K562 (cell line): ENCODE results near the gene STON2. TPM values are rescaled to one million over a fixed set of nuclear protein-coding genes. Genes with fewer than 3 reads are reported as not detected.
A peak's percentile ranks its signal among the peaks of the same experiment; 100 is the strongest.

Experiments
- BCL6 ChIP-seq: fragments of 250-450 bp; sonication (Bioruptor Pico); IDR thresholded peaks from 2 replicates; pipeline ENCODE4 v1.4.0; 2020
- BDP1 ChIP-seq: IDR thresholded peaks from 3 replicates; pipeline ENCODE4 v1.6.1; 2011; ENCODE audit not compliant: insufficient read length, insufficient read depth
- COPS2 ChIP-seq: fragments of 450-650 bp; conservative IDR thresholded peaks from 2 replicates; pipeline ENCODE4 v1.6.1; 2016; ENCODE audit warnings: mild to moderate bottlenecking, moderate library complexity
- ESRRA ChIP-seq: fragments of 450-650 bp; IDR thresholded peaks from 2 replicates; pipeline ENCODE4 v1.6.1; 2014; ENCODE audit warnings: low read depth, mild to moderate bottlenecking, moderate library complexity, borderline replicate concordance
- ETS2 ChIP-seq: IDR thresholded peaks from 2 replicates; pipeline ENCODE4 v1.6.1; 2016; ENCODE audit warnings: borderline replicate concordance, missing genetic modification characterization, mild to moderate bottlenecking, moderate library complexity, missing compliant biosample characterization; ENCODE audit not compliant: poor library complexity, severe bottlenecking
- FOXP1 ChIP-seq: sonication (generic); formaldehyde crosslinking; IDR thresholded peaks from 2 replicates; pipeline ENCODE4 v1.8.0; 2022; ENCODE audit warnings: mild to moderate bottlenecking, missing genetic modification reagents
- FUS ChIP-seq: fragments of 200-400 bp; formaldehyde crosslinking; optimal IDR thresholded peaks from 2 replicates; pipeline ENCODE3; 2017; ENCODE audit warnings: low read depth, low read length
- GTF2F1 ChIP-seq: IDR thresholded peaks from 2 replicates; pipeline ENCODE4 v1.6.1; 2011; ENCODE audit warnings: low read depth, low read length, improper control_type of control experiment
- MAZ ChIP-seq, 2 experiments: fragments of 450-650 bp in 1 of 2; sonication (generic) in 1 of 2; formaldehyde crosslinking; IDR thresholded peaks in 1 of 2; conservative IDR thresholded peaks in 1 of 2; 2 replicates each; pipeline versions ENCODE4 v1.4.0 to v1.5.0; 2020; ENCODE audit warnings: mild to moderate bottlenecking in 1 of 2, missing genetic modification reagents in 1 of 2
- NCOA4 ChIP-seq: fragments of 450-650 bp; IDR thresholded peaks from 2 replicates; pipeline ENCODE4 v1.6.1; 2018; ENCODE audit warnings: mild to moderate bottlenecking; ENCODE audit not compliant: partially characterized antibody
- NFE2 ChIP-seq: IDR thresholded peaks from 2 replicates; pipeline ENCODE4 v1.6.1; 2014; ENCODE audit warnings: antibody characterized with exemption, low read depth
- POLR2A ChIP-seq: fragments of 450-650 bp; conservative IDR thresholded peaks from 2 replicates; pipeline ENCODE4 v1.6.1; 2016
- RBM17 ChIP-seq: fragments of 200-400 bp; formaldehyde crosslinking; IDR thresholded peaks from 2 replicates; pipeline ENCODE4 v1.6.1; 2017; ENCODE audit warnings: low read depth, mild to moderate bottlenecking, low read length, borderline replicate concordance
- ZNF217 ChIP-seq: sonication (generic); formaldehyde crosslinking; IDR thresholded peaks from 2 replicates; pipeline ENCODE4 v1.8.0; 2022; ENCODE audit warnings: mild to moderate bottlenecking, missing genetic modification reagents
- ZNF282 ChIP-seq: sonication (generic); formaldehyde crosslinking; IDR thresholded peaks from 2 replicates; pipeline ENCODE4 v1.8.1; 2023; ENCODE audit warnings: missing genetic modification reagents
- polyA plus RNA-seq, 8 experiments: library from polyadenylated mRNA; depleted of rRNA in 4 of 8; stranded (reverse) in 5 of 8; unstranded in 3 of 8; fragments of >200 nt; fragmentation: Nextera tagmentation in 2 of 8; fragmentation: Illumina TruSeq in 1 of 8; extraction: Ambion mirVana in 2 of 8; extraction: Trizol in 1 of 8; gene quantifications; 2 replicates each; pipeline versions ENCODE4 v1.2.1 to v1.2.3, GENCODE V29; 2011 to 2014; ENCODE audit warnings: inconsistent platforms in 1 of 8, missing spikeins in 1 of 8
- total RNA-seq, 7 experiments: library from RNA; depleted of rRNA in 6 of 7; stranded (reverse); fragments of >200 nt in 6 of 7; fragmentation: Illumina TruSeq in 2 of 7; extraction: Trizol in 2 of 7; gene quantifications; 2 replicates each; pipeline versions ENCODE4 v1.2.1 to v1.2.3, GENCODE V29; 2011 to 2021; ENCODE audit warnings: low replicate concordance in 1 of 7
- TF ChIP-seq, protein P1 (sequence below): sonication (generic); formaldehyde crosslinking; IDR thresholded peaks from 2 replicates; pipeline ENCODE4 v1.8.1; 2023; ENCODE audit warnings: mild to moderate bottlenecking, missing genetic modification reagents
- TF ChIP-seq, protein P2 (sequence below): sonication (generic); formaldehyde crosslinking; IDR thresholded peaks from 2 replicates; pipeline ENCODE4 v1.8.0; 2022; ENCODE audit warnings: mild to moderate bottlenecking, missing genetic modification reagents
- TF ChIP-seq, protein P3 (sequence below): fragments of 250-450 bp; sonication (Bioruptor Pico); IDR thresholded peaks from 2 replicates; pipeline ENCODE4 v1.4.0; 2020; ENCODE audit warnings: borderline replicate concordance
- TF ChIP-seq, protein P4 (sequence below): sonication (generic); formaldehyde crosslinking; IDR thresholded peaks from 2 replicates; pipeline ENCODE4 v1.8.0; 2022; ENCODE audit warnings: mild to moderate bottlenecking, missing genetic modification reagents
- TF ChIP-seq, protein P5 (sequence below): fragments of 250-450 bp; sonication (Bioruptor Pico); IDR thresholded peaks from 2 replicates; pipeline ENCODE4 v1.5.0; 2021
- TF ChIP-seq, protein P6 (sequence below): fragments of 250-450 bp; sonication (Bioruptor Pico); IDR thresholded peaks from 2 replicates; pipeline ENCODE4 v1.6.1; 2021; ENCODE audit warnings: mild to moderate bottlenecking

Gene STON2
- total and polyA plus RNA-seq, 9 of the 15 experiments (the other 6 are each of a cell fraction or from before 2014, with no cell fraction given), result 7.8 to 99.3 (median 53.5) TPM

DNA sequence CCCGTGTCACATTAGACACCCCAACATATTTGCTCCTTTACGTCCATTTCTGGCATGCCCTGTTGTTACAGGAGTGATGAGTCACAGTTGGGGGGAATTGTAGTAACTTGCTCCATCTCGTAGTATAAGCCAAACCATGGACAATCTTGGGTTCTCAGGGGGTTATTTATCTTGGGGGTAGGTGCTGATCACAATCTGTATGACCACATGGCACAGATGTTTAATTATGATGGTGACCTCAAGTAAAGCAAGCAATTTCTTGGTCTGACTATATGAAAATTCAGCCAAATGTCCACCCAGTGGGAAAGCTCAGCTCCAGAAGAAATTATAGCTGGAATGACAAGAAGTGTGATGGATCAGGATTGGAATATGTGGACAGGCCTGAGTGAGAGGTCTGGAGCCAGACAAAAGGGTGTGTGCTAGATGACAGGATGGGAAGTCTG, 32.1 kb upstream of the STON2 start (continued):
- TF ChIP-seq, protein P1, sequence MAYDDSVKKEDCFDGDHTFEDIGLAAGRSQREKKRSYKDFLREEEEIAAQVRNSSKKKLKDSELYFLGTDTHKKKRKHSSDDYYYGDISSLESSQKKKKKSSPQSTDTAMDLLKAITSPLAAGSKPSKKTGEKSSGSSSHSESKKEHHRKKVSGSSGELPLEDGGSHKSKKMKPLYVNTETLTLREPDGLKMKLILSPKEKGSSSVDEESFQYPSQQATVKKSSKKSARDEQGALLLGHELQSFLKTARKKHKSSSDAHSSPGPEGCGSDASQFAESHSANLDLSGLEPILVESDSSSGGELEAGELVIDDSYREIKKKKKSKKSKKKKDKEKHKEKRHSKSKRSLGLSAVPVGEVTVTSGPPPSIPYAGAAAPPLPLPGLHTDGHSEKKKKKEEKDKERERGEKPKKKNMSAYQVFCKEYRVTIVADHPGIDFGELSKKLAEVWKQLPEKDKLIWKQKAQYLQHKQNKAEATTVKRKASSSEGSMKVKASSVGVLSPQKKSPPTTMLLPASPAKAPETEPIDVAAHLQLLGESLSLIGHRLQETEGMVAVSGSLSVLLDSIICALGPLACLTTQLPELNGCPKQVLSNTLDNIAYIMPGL, result no peak
- TF ChIP-seq, protein P2, sequence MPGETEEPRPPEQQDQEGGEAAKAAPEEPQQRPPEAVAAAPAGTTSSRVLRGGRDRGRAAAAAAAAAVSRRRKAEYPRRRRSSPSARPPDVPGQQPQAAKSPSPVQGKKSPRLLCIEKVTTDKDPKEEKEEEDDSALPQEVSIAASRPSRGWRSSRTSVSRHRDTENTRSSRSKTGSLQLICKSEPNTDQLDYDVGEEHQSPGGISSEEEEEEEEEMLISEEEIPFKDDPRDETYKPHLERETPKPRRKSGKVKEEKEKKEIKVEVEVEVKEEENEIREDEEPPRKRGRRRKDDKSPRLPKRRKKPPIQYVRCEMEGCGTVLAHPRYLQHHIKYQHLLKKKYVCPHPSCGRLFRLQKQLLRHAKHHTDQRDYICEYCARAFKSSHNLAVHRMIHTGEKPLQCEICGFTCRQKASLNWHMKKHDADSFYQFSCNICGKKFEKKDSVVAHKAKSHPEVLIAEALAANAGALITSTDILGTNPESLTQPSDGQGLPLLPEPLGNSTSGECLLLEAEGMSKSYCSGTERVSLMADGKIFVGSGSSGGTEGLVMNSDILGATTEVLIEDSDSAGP (CRISPR knock-in tag), result no peak
- peak; percentile 82 for TF ChIP-seq NFE2
- peak in 1 of 2 experiments; percentile 30; a peak in 1 of 4 replicates for TF ChIP-seq MAZ (CRISPR knock-in tag; conservative IDR thresholded peaks at IDR 0.05 in 1 of 2, IDR thresholded peaks at IDR 0.05 in 1 of 2)
- TF ChIP-seq BCL6 (CRISPR knock-in tag), result no peak
- no peak for TF ChIP-seq ZNF217
- TF ChIP-seq ESRRA, result no peak
- no peak for TF ChIP-seq FUS
- TF ChIP-seq, protein P3, sequence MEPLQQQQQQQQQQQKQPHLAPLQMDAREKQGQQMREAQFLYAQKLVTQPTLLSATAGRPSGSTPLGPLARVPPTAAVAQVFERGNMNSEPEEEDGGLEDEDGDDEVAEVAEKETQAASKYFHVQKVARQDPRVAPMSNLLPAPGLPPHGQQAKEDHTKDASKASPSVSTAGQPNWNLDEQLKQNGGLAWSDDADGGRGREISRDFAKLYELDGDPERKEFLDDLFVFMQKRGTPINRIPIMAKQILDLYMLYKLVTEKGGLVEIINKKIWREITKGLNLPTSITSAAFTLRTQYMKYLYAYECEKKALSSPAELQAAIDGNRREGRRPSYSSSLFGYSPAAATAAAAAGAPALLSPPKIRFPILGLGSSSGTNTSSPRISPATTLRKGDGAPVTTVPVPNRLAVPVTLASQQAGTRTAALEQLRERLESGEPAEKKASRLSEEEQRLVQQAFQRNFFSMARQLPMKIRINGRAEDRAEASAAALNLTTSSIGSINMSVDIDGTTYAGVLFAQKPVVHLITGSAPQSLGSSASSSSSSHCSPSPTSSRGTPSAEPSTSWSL (CRISPR knock-in tag), result no peak
- TF ChIP-seq, protein P4, sequence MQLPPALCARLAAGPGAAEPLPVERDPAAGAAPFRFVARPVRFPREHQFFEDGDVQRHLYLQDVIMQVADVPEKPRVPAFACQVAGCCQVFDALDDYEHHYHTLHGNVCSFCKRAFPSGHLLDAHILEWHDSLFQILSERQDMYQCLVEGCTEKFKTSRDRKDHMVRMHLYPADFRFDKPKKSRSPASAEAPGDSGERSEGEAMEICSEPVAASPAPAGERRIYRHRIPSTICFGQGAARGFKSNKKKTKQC (CRISPR knock-in tag), result no peak
- TF ChIP-seq ETS2 (tag), result no peak
- TF ChIP-seq GTF2F1, result no peak
- TF ChIP-seq ZNF282, result no peak
- no peak for TF ChIP-seq FOXP1 (CRISPR knock-in tag)
- no peak for TF ChIP-seq COPS2
- TF ChIP-seq, protein P5, sequence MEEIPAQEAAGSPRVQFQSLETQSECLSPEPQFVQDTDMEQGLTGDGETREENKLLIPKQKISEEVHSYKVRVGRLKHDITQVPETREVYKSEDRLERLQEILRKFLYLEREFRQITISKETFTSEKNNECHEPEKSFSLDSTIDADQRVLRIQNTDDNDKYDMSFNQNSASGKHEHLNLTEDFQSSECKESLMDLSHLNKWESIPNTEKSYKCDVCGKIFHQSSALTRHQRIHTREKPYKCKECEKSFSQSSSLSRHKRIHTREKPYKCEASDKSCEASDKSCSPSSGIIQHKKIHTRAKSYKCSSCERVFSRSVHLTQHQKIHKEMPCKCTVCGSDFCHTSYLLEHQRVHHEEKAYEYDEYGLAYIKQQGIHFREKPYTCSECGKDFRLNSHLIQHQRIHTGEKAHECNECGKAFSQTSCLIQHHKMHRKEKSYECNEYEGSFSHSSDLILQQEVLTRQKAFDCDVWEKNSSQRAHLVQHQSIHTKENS (CRISPR knock-in tag), result no peak
- no peak for TF ChIP-seq BDP1
- no peak for TF ChIP-seq POLR2A
- TF ChIP-seq, protein P6, sequence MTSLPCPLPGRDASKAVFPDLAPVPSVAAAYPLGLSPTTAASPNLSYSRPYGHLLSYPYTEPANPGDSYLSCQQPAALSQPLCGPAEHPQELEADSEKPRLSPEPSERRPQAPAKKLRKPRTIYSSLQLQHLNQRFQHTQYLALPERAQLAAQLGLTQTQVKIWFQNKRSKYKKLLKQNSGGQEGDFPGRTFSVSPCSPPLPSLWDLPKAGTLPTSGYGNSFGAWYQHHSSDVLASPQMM (CRISPR knock-in tag), result no peak
- TF ChIP-seq NCOA4, result no peak
- no peak for TF ChIP-seq RBM17
